K562 (cell line): ENCODE measurements around the gene C17orf113. TPM values are rescaled to one million over a fixed set of nuclear protein-coding genes. Genes with fewer than 3 reads are reported as not detected.

Experiments
- BRD9 ChIP-seq: fragments of 450-650 bp; IDR thresholded peaks from 2 replicates; pipeline ENCODE4 v1.6.1; 2018; ENCODE audit warnings: low read depth; ENCODE audit not compliant: partially characterized antibody
- CREBBP ChIP-seq: IDR thresholded peaks from one replicate; pipeline ENCODE4 v1.6.1; 2012; ENCODE audit warnings: low read depth, mild to moderate bottlenecking, control low read depth, inconsistent platforms, low read length
- DPF2 ChIP-seq: fragments of 450-650 bp; IDR thresholded peaks from 2 replicates; pipeline ENCODE4 v1.6.1; 2016
- KLF1 ChIP-seq: fragments of 450-650 bp; IDR thresholded peaks from 2 replicates; pipeline ENCODE4 v1.6.1; 2016; ENCODE audit warnings: missing genetic modification characterization, missing compliant biosample characterization
- NCOA1 ChIP-seq: fragments of 450-650 bp; IDR thresholded peaks from 2 replicates; pipeline ENCODE4 v1.6.1; 2016; ENCODE audit warnings: low read depth
- YY1 ChIP-seq, 3 experiments: IDR thresholded peaks; 2 replicates each; pipeline ENCODE4 v1.6.1; 2011; ENCODE audit warnings: low read length in 2 of 3, mild to moderate bottlenecking in 2 of 3, moderate library complexity in 2 of 3, borderline replicate concordance in 1 of 3, control low read depth in 1 of 3, low read depth in 1 of 3; ENCODE audit not compliant: insufficient read depth in 3 of 3, insufficient replicate concordance in 2 of 3, control insufficient read depth in 1 of 3, insufficient read length in 1 of 3; ENCODE audit errors: extremely low read depth in 1 of 3
- ZNF408 ChIP-seq: fragments of 250-450 bp; sonication (Bioruptor Pico); IDR thresholded peaks from 2 replicates; pipeline ENCODE4 v1.4.0; 2020; ENCODE audit warnings: low read depth, mild to moderate bottlenecking, moderate library complexity
- polyA plus RNA-seq, 8 experiments: library from polyadenylated mRNA; depleted of rRNA in 4 of 8; stranded (reverse) in 5 of 8; unstranded in 3 of 8; fragments of >200 nt; fragmentation: Nextera tagmentation in 2 of 8; fragmentation: Illumina TruSeq in 1 of 8; extraction: Ambion mirVana in 2 of 8; extraction: Trizol in 1 of 8; gene quantifications; 2 replicates each; pipeline versions ENCODE4 v1.2.1 to v1.2.3, GENCODE V29; 2011 to 2014; ENCODE audit warnings: inconsistent platforms in 1 of 8, missing spikeins in 1 of 8
- total RNA-seq, 7 experiments: library from RNA; depleted of rRNA in 6 of 7; stranded (reverse); fragments of >200 nt in 6 of 7; fragmentation: Illumina TruSeq in 2 of 7; extraction: Trizol in 2 of 7; gene quantifications; 2 replicates each; pipeline versions ENCODE4 v1.2.1 to v1.2.3, GENCODE V29; 2011 to 2021; ENCODE audit warnings: low replicate concordance in 1 of 7
- TF ChIP-seq, protein P1 (sequence below): fragments of 250-450 bp; sonication (Bioruptor Pico); IDR thresholded peaks from 2 replicates; pipeline ENCODE4 v1.4.0; 2020
- TF ChIP-seq, protein P2 (sequence below): fragments of 200-800 bp; sonication (Bioruptor generic); IDR thresholded peaks from 2 replicates; pipeline ENCODE4 v1.6.1; 2017; ENCODE audit warnings: missing genetic modification characterization, missing compliant biosample characterization
- TF ChIP-seq, protein P3 (sequence below): fragments of 250-450 bp; sonication (Bioruptor Pico); IDR thresholded peaks from 2 replicates; pipeline ENCODE4 v1.8.0; 2022; ENCODE audit warnings: inconsistent platforms, mild to moderate bottlenecking, moderate library complexity, borderline replicate concordance
- TF ChIP-seq, protein P4 (sequence below): fragments of 450-650 bp; IDR thresholded peaks from 2 replicates; pipeline ENCODE4 v1.6.1; 2016
- TF ChIP-seq, protein P5 (sequence below): fragments of 450-650 bp; IDR thresholded peaks from 2 replicates; pipeline ENCODE4 v1.6.1; 2016; ENCODE audit warnings: borderline replicate concordance

Gene C17orf113
- total and polyA plus RNA-seq, 9 of the 15 experiments (the other 6 are each of a cell fraction or from before 2014, with no cell fraction given) = 0.10 to 1.2 (median 0.31) TPM

DNA sequence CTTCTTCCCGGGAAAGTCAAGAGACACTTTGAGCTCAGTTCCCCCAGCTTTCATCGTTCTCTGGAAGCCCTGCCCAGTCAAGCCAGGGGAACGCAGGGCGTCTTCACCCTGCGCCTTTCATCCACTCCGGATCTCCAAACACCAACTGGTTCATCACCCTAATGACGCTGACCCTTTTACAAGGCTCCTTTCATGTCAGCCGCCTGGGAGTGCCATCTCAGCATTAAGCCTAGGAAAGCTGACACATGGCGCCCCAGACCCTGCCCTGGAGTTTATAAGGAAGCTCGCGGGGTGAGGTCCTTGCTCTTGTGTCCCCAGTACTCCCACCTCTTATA, 32.6 kb downstream of the C17orf113 start (continued):
- TF ChIP-seq, protein P1, sequence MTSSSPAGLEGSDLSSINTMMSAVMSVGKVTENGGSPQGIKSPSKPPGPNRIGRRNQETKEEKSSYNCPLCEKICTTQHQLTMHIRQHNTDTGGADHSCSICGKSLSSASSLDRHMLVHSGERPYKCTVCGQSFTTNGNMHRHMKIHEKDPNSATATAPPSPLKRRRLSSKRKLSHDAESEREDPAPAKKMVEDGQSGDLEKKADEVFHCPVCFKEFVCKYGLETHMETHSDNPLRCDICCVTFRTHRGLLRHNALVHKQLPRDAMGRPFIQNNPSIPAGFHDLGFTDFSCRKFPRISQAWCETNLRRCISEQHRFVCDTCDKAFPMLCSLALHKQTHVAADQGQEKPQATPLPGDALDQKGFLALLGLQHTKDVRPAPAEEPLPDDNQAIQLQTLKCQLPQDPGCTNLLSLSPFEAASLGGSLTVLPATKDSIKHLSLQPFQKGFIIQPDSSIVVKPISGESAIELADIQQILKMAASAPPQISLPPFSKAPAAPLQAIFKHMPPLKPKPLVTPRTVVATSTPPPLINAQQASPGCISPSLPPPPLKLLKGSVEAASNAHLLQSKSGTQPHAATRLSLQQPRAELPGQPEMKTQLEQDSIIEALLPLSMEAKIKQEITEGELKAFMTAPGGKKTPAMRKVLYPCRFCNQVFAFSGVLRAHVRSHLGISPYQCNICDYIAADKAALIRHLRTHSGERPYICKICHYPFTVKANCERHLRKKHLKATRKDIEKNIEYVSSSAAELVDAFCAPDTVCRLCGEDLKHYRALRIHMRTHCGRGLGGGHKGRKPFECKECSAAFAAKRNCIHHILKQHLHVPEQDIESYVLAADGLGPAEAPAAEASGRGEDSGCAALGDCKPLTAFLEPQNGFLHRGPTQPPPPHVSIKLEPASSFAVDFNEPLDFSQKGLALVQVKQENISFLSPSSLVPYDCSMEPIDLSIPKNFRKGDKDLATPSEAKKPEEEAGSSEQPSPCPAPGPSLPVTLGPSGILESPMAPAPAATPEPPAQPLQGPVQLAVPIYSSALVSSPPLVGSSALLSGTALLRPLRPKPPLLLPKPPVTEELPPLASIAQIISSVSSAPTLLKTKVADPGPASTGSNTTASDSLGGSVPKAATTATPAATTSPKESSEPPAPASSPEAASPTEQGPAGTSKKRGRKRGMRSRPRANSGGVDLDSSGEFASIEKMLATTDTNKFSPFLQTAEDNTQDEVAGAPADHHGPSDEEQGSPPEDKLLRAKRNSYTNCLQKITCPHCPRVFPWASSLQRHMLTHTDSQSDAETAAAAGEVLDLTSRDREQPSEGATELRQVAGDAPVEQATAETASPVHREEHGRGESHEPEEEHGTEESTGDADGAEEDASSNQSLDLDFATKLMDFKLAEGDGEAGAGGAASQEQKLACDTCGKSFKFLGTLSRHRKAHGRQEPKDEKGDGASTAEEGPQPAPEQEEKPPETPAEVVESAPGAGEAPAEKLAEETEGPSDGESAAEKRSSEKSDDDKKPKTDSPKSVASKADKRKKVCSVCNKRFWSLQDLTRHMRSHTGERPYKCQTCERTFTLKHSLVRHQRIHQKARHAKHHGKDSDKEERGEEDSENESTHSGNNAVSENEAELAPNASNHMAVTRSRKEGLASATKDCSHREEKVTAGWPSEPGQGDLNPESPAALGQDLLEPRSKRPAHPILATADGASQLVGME (CRISPR knock-in tag) = no peak
- peak; percentile 7 for TF ChIP-seq BRD9
- TF ChIP-seq, protein P2, sequence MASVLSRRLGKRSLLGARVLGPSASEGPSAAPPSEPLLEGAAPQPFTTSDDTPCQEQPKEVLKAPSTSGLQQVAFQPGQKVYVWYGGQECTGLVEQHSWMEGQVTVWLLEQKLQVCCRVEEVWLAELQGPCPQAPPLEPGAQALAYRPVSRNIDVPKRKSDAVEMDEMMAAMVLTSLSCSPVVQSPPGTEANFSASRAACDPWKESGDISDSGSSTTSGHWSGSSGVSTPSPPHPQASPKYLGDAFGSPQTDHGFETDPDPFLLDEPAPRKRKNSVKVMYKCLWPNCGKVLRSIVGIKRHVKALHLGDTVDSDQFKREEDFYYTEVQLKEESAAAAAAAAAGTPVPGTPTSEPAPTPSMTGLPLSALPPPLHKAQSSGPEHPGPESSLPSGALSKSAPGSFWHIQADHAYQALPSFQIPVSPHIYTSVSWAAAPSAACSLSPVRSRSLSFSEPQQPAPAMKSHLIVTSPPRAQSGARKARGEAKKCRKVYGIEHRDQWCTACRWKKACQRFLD = no peak
- TF ChIP-seq, protein P3, sequence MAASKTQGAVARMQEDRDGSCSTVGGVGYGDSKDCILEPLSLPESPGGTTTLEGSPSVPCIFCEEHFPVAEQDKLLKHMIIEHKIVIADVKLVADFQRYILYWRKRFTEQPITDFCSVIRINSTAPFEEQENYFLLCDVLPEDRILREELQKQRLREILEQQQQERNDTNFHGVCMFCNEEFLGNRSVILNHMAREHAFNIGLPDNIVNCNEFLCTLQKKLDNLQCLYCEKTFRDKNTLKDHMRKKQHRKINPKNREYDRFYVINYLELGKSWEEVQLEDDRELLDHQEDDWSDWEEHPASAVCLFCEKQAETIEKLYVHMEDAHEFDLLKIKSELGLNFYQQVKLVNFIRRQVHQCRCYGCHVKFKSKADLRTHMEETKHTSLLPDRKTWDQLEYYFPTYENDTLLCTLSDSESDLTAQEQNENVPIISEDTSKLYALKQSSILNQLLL (CRISPR knock-in tag) = no peak
- TF ChIP-seq, protein P4, sequence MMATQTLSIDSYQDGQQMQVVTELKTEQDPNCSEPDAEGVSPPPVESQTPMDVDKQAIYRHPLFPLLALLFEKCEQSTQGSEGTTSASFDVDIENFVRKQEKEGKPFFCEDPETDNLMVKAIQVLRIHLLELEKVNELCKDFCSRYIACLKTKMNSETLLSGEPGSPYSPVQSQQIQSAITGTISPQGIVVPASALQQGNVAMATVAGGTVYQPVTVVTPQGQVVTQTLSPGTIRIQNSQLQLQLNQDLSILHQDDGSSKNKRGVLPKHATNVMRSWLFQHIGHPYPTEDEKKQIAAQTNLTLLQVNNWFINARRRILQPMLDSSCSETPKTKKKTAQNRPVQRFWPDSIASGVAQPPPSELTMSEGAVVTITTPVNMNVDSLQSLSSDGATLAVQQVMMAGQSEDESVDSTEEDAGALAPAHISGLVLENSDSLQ = no peak
- peak; percentile 7; the same call in 1 of the 2 replicates for TF ChIP-seq NCOA1
- TF ChIP-seq, protein P5, sequence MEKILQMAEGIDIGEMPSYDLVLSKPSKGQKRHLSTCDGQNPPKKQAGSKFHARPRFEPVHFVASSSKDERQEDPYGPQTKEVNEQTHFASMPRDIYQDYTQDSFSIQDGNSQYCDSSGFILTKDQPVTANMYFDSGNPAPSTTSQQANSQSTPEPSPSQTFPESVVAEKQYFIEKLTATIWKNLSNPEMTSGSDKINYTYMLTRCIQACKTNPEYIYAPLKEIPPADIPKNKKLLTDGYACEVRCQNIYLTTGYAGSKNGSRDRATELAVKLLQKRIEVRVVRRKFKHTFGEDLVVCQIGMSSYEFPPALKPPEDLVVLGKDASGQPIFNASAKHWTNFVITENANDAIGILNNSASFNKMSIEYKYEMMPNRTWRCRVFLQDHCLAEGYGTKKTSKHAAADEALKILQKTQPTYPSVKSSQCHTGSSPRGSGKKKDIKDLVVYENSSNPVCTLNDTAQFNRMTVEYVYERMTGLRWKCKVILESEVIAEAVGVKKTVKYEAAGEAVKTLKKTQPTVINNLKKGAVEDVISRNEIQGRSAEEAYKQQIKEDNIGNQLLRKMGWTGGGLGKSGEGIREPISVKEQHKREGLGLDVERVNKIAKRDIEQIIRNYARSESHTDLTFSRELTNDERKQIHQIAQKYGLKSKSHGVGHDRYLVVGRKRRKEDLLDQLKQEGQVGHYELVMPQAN = 0 out of 2 replicates have a peak, but pooled peaks have one; percentile 55
- no peak for TF ChIP-seq KLF1 (tag)
- peak in 1 of 3 experiments; percentile 29 for TF ChIP-seq YY1 (IDR thresholded peaks at IDR 0.05; ENCODE audit: borderline replicate concordance in 1 of 3, control insufficient read depth in 1 of 3, extremely low read depth in 1 of 3, insufficient read depth in 3 of 3, insufficient read length in 1 of 3, insufficient replicate concordance in 2 of 3, low read depth in 1 of 3, low read length in 2 of 3)
- TF ChIP-seq DPF2 = no peak
- no peak for TF ChIP-seq ZNF408 (CRISPR knock-in tag)
- TF ChIP-seq CREBBP = no peak
